GM12892 (cell line): ENCODE data around the gene CD79B.
"Not testable (repeated sequence)": the region's sequence is repeated elsewhere in the genome, so short reads cannot be mapped to it uniquely, and the experiment has no call there.

ENCODE experiments used
- POLR2A ChIP-seq: IDR thresholded peaks from 2 replicates; pipeline ENCODE4 v1.6.1; 2011; ENCODE audit warnings: low read depth, low read length, control low read depth
- POLR2AphosphoS5 ChIP-seq: IDR thresholded peaks from 2 replicates; pipeline ENCODE4 v1.6.1; 2011; ENCODE audit warnings: low read depth, low read length, control low read depth

- not testable (repeated sequence) for TF ChIP-seq POLR2A, POLR2AphosphoS5
Measured at GRCh38 chr17:63903787-63904201, 28.3 kb downstream of the CD79B start.
